Measurements from ENCODE around the gene RABL6. TPM values are rescaled to one million over a fixed set of nuclear protein-coding genes. Genes with fewer than 3 reads are reported as not detected.
"Not testable (repeated sequence)": the region's sequence is repeated elsewhere in the genome, so short reads cannot be mapped to it uniquely, and the experiment has no call there.

Gene RABL6
- total and polyA plus RNA-seq, 4 donors = 31.3 to 76.1 (median 49.6) TPM

- peak in 1 of 2 donors; percentile 23 for DNase-seq
- ATAC-seq (ENCODE audit: low FRiP score) = no peak
- no peaks in the 10 kb centered on the region for H3K36me3 ChIP-seq (ENCODE audit: control insufficient read depth in 1 of 2, insufficient read depth in 2 of 2, low read length in 1 of 2)
- no peak overlapping the region for H3K4me3 ChIP-seq (ENCODE audit: low read length in 2 of 2)
- no peaks in the 10 kb centered on the region for H3K9me3 ChIP-seq (ENCODE audit: control insufficient read depth, low read length)
- H3K27me3 ChIP-seq (ENCODE audit: control insufficient read depth in 1 of 2, insufficient read depth in 2 of 2, low read length in 1 of 2) = no peaks in the 10 kb centered on the region
- WGBS, 2 donors = 92 to 93% methylated on average over 6 of the region's 6 CpGs
- H3K4me1 ChIP-seq (ENCODE audit: control insufficient read depth in 1 of 2, insufficient read depth in 2 of 2, low read length in 2 of 2) = no peaks in the 10 kb centered on the region
- intact Hi-C loops (cut with DNase I) = loop anchor here (10.0 kb wide), 2 partner anchors 160 to 280 kb away; partner anchors contain the start of genes C8G (in 1 of the 2) and FBXW5 (in 1 of the 2)
- H3K27ac ChIP-seq (ENCODE audit: low read depth in 1 of 2, low read length in 2 of 2) = no peak overlapping the region
Observed at GRCh38 chr9:136784997-136785361, 22.8 kb upstream of the RABL6 start.

- peak; percentile 24 to 55 for DNase-seq
- ATAC-seq (ENCODE audit: low FRiP score); H3K27ac ChIP-seq (ENCODE audit: low read depth in 1 of 2, low read length in 2 of 2); H3K4me1 ChIP-seq (ENCODE audit: control insufficient read depth in 1 of 2, insufficient read depth in 2 of 2, low read length in 2 of 2); H3K4me3 ChIP-seq (ENCODE audit: low read length in 2 of 2); H3K27me3 ChIP-seq (ENCODE audit: control insufficient read depth in 1 of 2, insufficient read depth in 2 of 2, low read length in 1 of 2); H3K36me3 ChIP-seq (ENCODE audit: control insufficient read depth in 1 of 2, insufficient read depth in 2 of 2, low read length in 1 of 2); H3K9me3 ChIP-seq (ENCODE audit: control insufficient read depth, low read length): not testable (repeated sequence)
- 83 to 90% methylated on average over 23 of the region's 23 CpGs for WGBS, 2 donors
- intact Hi-C loops (cut with DNase I) = loop anchor here (2.0 to 10.0 kb wide), 3 partner anchors 159 to 279 kb away; partner anchors contain the start of genes C8G (in 1 of the 2) and FBXW5 (in 1 of the 2)
Observed at GRCh38 chr9:136785565-136786355, 22.0 kb upstream of the RABL6 start.

- intact Hi-C loops (cut with DNase I) = loop anchor here (2.0 to 10.0 kb wide), 3 partner anchors 158 to 278 kb away; partner anchors contain the start of genes C8G (in 1 of the 2) and FBXW5 (in 1 of the 2)
Observed at GRCh38 chr9:136786451-136786850, 21.3 kb upstream of the RABL6 start.

GRCh38 chr9:136786983-136787382, 20.8 kb upstream of the RABL6 start:
- intact Hi-C loops (cut with DNase I) = loop anchor here (1.0 to 10.0 kb wide), 4 partner anchors 158 to 278 kb away; partner anchors contain the start of genes C8G (in 1 of the 2) and FBXW5 (in 1 of the 2)
- DNase-seq = peak in 1 of 2 donors; percentile 1
- H3K9me3 ChIP-seq (ENCODE audit: control insufficient read depth, low read length); H3K4me1 ChIP-seq (ENCODE audit: control insufficient read depth in 1 of 2, insufficient read depth in 2 of 2, low read length in 2 of 2); H3K27me3 ChIP-seq (ENCODE audit: control insufficient read depth in 1 of 2, insufficient read depth in 2 of 2, low read length in 1 of 2); H3K27ac ChIP-seq (ENCODE audit: low read depth in 1 of 2, low read length in 2 of 2); H3K4me3 ChIP-seq (ENCODE audit: low read length in 2 of 2); H3K36me3 ChIP-seq (ENCODE audit: control insufficient read depth in 1 of 2, insufficient read depth in 2 of 2, low read length in 1 of 2); ATAC-seq (ENCODE audit: low FRiP score): not testable (repeated sequence)
- 37 to 39% methylated on average over 4 of the region's 4 CpGs for WGBS, 2 donors

More at GRCh38 chr9:136786451-136786850, 21.3 kb upstream of the RABL6 start:
- no peak overlapping the region for H3K4me3 ChIP-seq (ENCODE audit: low read length in 2 of 2)
- DNase-seq = peak; percentile 22 to 55
- no peaks in the 10 kb centered on the region for H3K4me1 ChIP-seq (ENCODE audit: control insufficient read depth in 1 of 2, insufficient read depth in 2 of 2, low read length in 2 of 2)
- ATAC-seq (ENCODE audit: low FRiP score) = no peak
- H3K27ac ChIP-seq (ENCODE audit: low read depth in 1 of 2, low read length in 2 of 2) = no peak overlapping the region
- WGBS, 2 donors = 59 to 65% methylated on average over 10 of the region's 10 CpGs
- H3K36me3 ChIP-seq (ENCODE audit: control insufficient read depth in 1 of 2, insufficient read depth in 2 of 2, low read length in 1 of 2) = no peaks in the 10 kb centered on the region
- no peaks in the 10 kb centered on the region for H3K27me3 ChIP-seq (ENCODE audit: control insufficient read depth in 1 of 2, insufficient read depth in 2 of 2, low read length in 1 of 2)
- no peaks in the 10 kb centered on the region for H3K9me3 ChIP-seq (ENCODE audit: control insufficient read depth, low read length)

GRCh38 chr9:136787690-136788400, 19.9 kb upstream of the RABL6 start:
- H3K27ac ChIP-seq (ENCODE audit: low read depth in 1 of 2, low read length in 2 of 2) = no peak overlapping the region
- intact Hi-C loops (cut with DNase I) = loop anchor here (1.0 to 10.0 kb wide), 4 partner anchors 157 to 277 kb away; partner anchors contain the start of genes C8G (in 1 of the 2) and FBXW5 (in 1 of the 2)
- H3K4me3 ChIP-seq (ENCODE audit: low read length in 2 of 2) = no peak overlapping the region
- no peaks in the 10 kb centered on the region for H3K36me3 ChIP-seq (ENCODE audit: control insufficient read depth in 1 of 2, insufficient read depth in 2 of 2, low read length in 1 of 2)
- no peaks in the 10 kb centered on the region for H3K9me3 ChIP-seq (ENCODE audit: control insufficient read depth, low read length)
- DNase-seq = peak; percentile 77 to 81
- no peaks in the 10 kb centered on the region for H3K27me3 ChIP-seq (ENCODE audit: control insufficient read depth in 1 of 2, insufficient read depth in 2 of 2, low read length in 1 of 2)
- no peaks in the 10 kb centered on the region for H3K4me1 ChIP-seq (ENCODE audit: control insufficient read depth in 1 of 2, insufficient read depth in 2 of 2, low read length in 2 of 2)
- WGBS, 2 donors = 20% methylated on average over 21 of the region's 21 CpGs
- ATAC-seq (ENCODE audit: low FRiP score) = no peak

- not testable (repeated sequence) for H3K27ac ChIP-seq (ENCODE audit: low read depth in 1 of 2, low read length in 2 of 2); H3K4me1 ChIP-seq (ENCODE audit: control insufficient read depth in 1 of 2, insufficient read depth in 2 of 2, low read length in 2 of 2); H3K27me3 ChIP-seq (ENCODE audit: control insufficient read depth in 1 of 2, insufficient read depth in 2 of 2, low read length in 1 of 2); H3K9me3 ChIP-seq (ENCODE audit: control insufficient read depth, low read length); ATAC-seq (ENCODE audit: low FRiP score); H3K36me3 ChIP-seq (ENCODE audit: control insufficient read depth in 1 of 2, insufficient read depth in 2 of 2, low read length in 1 of 2); H3K4me3 ChIP-seq (ENCODE audit: low read length in 2 of 2)
- intact Hi-C loops (cut with DNase I) = loop anchor here (10.0 kb wide), 2 partner anchors 156 to 276 kb away; partner anchors contain the start of genes C8G (in 1 of the 2) and FBXW5 (in 1 of the 2)
- 86 to 88% methylated on average over 27 of the region's 27 CpGs for WGBS, 2 donors
- DNase-seq = peak; percentile 46 to 50
Observed at GRCh38 chr9:136788644-136789522, 18.9 kb upstream of the RABL6 start.

GRCh38 chr9:136789523-136789937, 18.2 kb upstream of the RABL6 start:
- H3K36me3 ChIP-seq (ENCODE audit: control insufficient read depth in 1 of 2, insufficient read depth in 2 of 2, low read length in 1 of 2) = no peaks in the 10 kb centered on the region
- WGBS, 2 donors = 79% methylated on average over 3 of the region's 3 CpGs
- H3K4me1 ChIP-seq (ENCODE audit: control insufficient read depth in 1 of 2, insufficient read depth in 2 of 2, low read length in 2 of 2) = no peaks in the 10 kb centered on the region
- ATAC-seq (ENCODE audit: low FRiP score) (no peak), DNase-seq (no peak)
- intact Hi-C loops (cut with DNase I) = loop anchor here (10.0 kb wide), 2 partner anchors 155 to 275 kb away; partner anchors contain the start of genes C8G (in 1 of the 2) and FBXW5 (in 1 of the 2)
- H3K27ac ChIP-seq (ENCODE audit: low read depth in 1 of 2, low read length in 2 of 2) = no peak overlapping the region
- no peak overlapping the region for H3K4me3 ChIP-seq (ENCODE audit: low read length in 2 of 2)
- no peaks in the 10 kb centered on the region for H3K27me3 ChIP-seq (ENCODE audit: control insufficient read depth in 1 of 2, insufficient read depth in 2 of 2, low read length in 1 of 2)
- no peaks in the 10 kb centered on the region for H3K9me3 ChIP-seq (ENCODE audit: control insufficient read depth, low read length)
